HEK293 (cell line): Measurements from ENCODE around the gene CHCHD1.

Experiments
- CTCF ChIA-PET: fragments of 350-600 bp; formaldehyde crosslinking; extraction: SDS; loops from one replicate; lab custom pipeline; 2021; ENCODE audit warnings: antibody characterized with exemption; lab: Yijun Ruan, JAX
- POLR2A ChIA-PET: fragments of 300-600 bp; formaldehyde crosslinking; extraction: SDS; loops from one replicate; lab custom pipeline; 2020; ENCODE audit warnings: antibody characterized with exemption, inconsistent platforms; lab: Yijun Ruan, JAX
- H3K27ac ChIP-seq: fragments of 200-500 bp; sonication (Bioruptor generic); 2 replicates; pipeline ENCODE4 v1.5.1; 2014; ENCODE audit warnings: low read depth, low read length, control low read depth, inconsistent platforms; ENCODE audit errors: extremely low read depth
- H3K36me3 ChIP-seq, 2 experiments: fragments of 200-500 bp in 1 of 2; sonication (Bioruptor generic) in 1 of 2; 1 replicate in 1 of 2; 2 replicates in 1 of 2; pipeline ENCODE4 v1.5.1; 2014 to 2017; ENCODE audit warnings: inconsistent platforms in 2 of 2, low read length in 2 of 2; ENCODE audit not compliant: control insufficient read depth in 2 of 2, insufficient read depth in 1 of 2
- H3K4me1 ChIP-seq: fragments of 200-500 bp; sonication (Bioruptor generic); 2 replicates; pipeline ENCODE4 v1.5.1; 2014; ENCODE audit warnings: mild to moderate bottlenecking, low read length, inconsistent platforms; ENCODE audit not compliant: control insufficient read depth, insufficient read depth
- H3K4me3 ChIP-seq: 2 replicates; pipeline ENCODE4 v1.5.1; 2011; ENCODE audit warnings: low read depth, mild to moderate bottlenecking, control low read depth, low read length, moderate library complexity
- H3K9me3 ChIP-seq: fragments of 200-500 bp; sonication (Bioruptor generic); 2 replicates; pipeline ENCODE4 v1.5.1; 2014; ENCODE audit warnings: low read depth, low read length, inconsistent platforms; ENCODE audit not compliant: control insufficient read depth, insufficient read depth
- BCL6B ChIP-seq: fragments of 450-650 bp; formaldehyde crosslinking; IDR thresholded peaks from 2 replicates; pipeline ENCODE4 v1.5.1; 2017; ENCODE audit warnings: missing biosample characterization, missing genetic modification characterization
- ELK4 ChIP-seq: IDR thresholded peaks from 2 replicates; pipeline ENCODE4 v1.6.1; 2011; ENCODE audit warnings: mild to moderate bottlenecking, low read depth, low read length, borderline replicate concordance
- GLI4 ChIP-seq: fragments of 450-650 bp; formaldehyde crosslinking; IDR thresholded peaks from 2 replicates; pipeline ENCODE4 v1.5.1; 2016; ENCODE audit warnings: missing biosample characterization, missing genetic modification characterization
- KLF1 ChIP-seq: fragments of 450-650 bp; formaldehyde crosslinking; IDR thresholded peaks from 2 replicates; pipeline ENCODE4 v1.5.1; 2016; ENCODE audit warnings: missing biosample characterization, missing genetic modification characterization
- WT1 ChIP-seq: fragments of 450-650 bp; formaldehyde crosslinking; IDR thresholded peaks from 2 replicates; pipeline ENCODE4 v1.5.1; 2016; ENCODE audit warnings: missing biosample characterization, missing genetic modification characterization
- ZBTB10 ChIP-seq: fragments of 450-650 bp; formaldehyde crosslinking; IDR thresholded peaks from 2 replicates; pipeline ENCODE4 v1.5.1; 2016; ENCODE audit warnings: missing biosample characterization, missing genetic modification characterization
- ZBTB6 ChIP-seq: fragments of 450-650 bp; formaldehyde crosslinking; IDR thresholded peaks from 2 replicates; pipeline ENCODE4 v1.5.1; 2017; ENCODE audit warnings: missing biosample characterization, missing genetic modification characterization
- ZBTB7A ChIP-seq: fragments of 450-650 bp; formaldehyde crosslinking; IDR thresholded peaks from 2 replicates; pipeline ENCODE4 v1.5.1; 2016; ENCODE audit warnings: low read depth, missing biosample characterization, missing genetic modification characterization
- ZNF223 ChIP-seq: fragments of 450-650 bp; formaldehyde crosslinking; IDR thresholded peaks from 2 replicates; pipeline ENCODE4 v1.5.1; 2016; ENCODE audit warnings: missing biosample characterization, missing genetic modification characterization
- ZNF23 ChIP-seq: fragments of 450-650 bp; formaldehyde crosslinking; IDR thresholded peaks from 2 replicates; pipeline ENCODE4 v1.5.1; 2016; ENCODE audit warnings: missing biosample characterization, missing genetic modification characterization, borderline replicate concordance
- ZNF274 ChIP-seq, 2 experiments: fragments of 200-500 bp in 1 of 2; fragments of 450-650 bp in 1 of 2; sonication (Bioruptor generic) in 1 of 2; formaldehyde crosslinking in 1 of 2; IDR thresholded peaks; 2 replicates each; pipeline versions ENCODE4 v1.5.1 to v1.6.1; 2014 to 2016; ENCODE audit warnings: borderline replicate concordance in 1 of 2, inconsistent platforms in 1 of 2, low read length in 1 of 2, missing biosample characterization in 1 of 2, missing genetic modification characterization in 1 of 2
- ZNF518A ChIP-seq: fragments of 450-650 bp; formaldehyde crosslinking; conservative IDR thresholded peaks from 2 replicates; pipeline ENCODE4 v1.5.1; 2016; ENCODE audit warnings: low read depth, missing biosample characterization, missing genetic modification characterization
- ZNF596 ChIP-seq: fragments of 450-650 bp; IDR thresholded peaks from 2 replicates; pipeline ENCODE4 v1.5.0; 2018; ENCODE audit warnings: missing biosample characterization, mild to moderate bottlenecking, missing genetic modification characterization, moderate library complexity
- ZNF610 ChIP-seq: fragments of 450-650 bp; formaldehyde crosslinking; IDR thresholded peaks from 2 replicates; pipeline ENCODE4 v1.5.1; 2016; ENCODE audit warnings: missing biosample characterization, missing genetic modification characterization, borderline replicate concordance
- ZNF626 ChIP-seq: fragments of 450-650 bp; sonication (Bioruptor Pico); formaldehyde crosslinking; IDR thresholded peaks from 2 replicates; pipeline ENCODE4 v1.5.1; 2018; ENCODE audit warnings: missing biosample characterization, missing genetic modification characterization, inconsistent platforms
- ZNF629 ChIP-seq: fragments of 450-650 bp; formaldehyde crosslinking; IDR thresholded peaks from 2 replicates; pipeline ENCODE4 v1.5.1; 2017; ENCODE audit warnings: missing biosample characterization, missing genetic modification characterization
- ZNF664 ChIP-seq: fragments of 450-650 bp; formaldehyde crosslinking; IDR thresholded peaks from 2 replicates; pipeline ENCODE4 v1.5.1; 2016; ENCODE audit warnings: missing biosample characterization, missing genetic modification characterization
- ZNF777 ChIP-seq: fragments of 450-650 bp; formaldehyde crosslinking; IDR thresholded peaks from 2 replicates; pipeline ENCODE4 v1.5.1; 2017; ENCODE audit warnings: missing biosample characterization, missing genetic modification characterization, borderline replicate concordance
- ZSCAN4 ChIP-seq: fragments of 450-650 bp; formaldehyde crosslinking; IDR thresholded peaks from 2 replicates; pipeline ENCODE4 v1.5.1; 2017; ENCODE audit warnings: missing biosample characterization, missing genetic modification characterization
- ZXDB ChIP-seq: fragments of 450-650 bp; formaldehyde crosslinking; IDR thresholded peaks from 2 replicates; pipeline ENCODE4 v1.5.1; 2016; ENCODE audit warnings: missing biosample characterization, missing genetic modification characterization

The CHCHD1 gene

GRCh38 chr10:73797324-73798025 lies 15.6 kb downstream of the CHCHD1 start:
- Histone ChIP-seq H3K27ac (no peak overlapping the region), H3K4me3 (no peak overlapping the region), H3K36me3 (peaks cover 19 to 98% of the 10 kb centered on the region in 2 experiments), H3K4me1 (no peaks in the 10 kb centered on the region), H3K9me3 (no peaks in the 10 kb centered on the region)
- TF ChIP-seq ZBTB7A (tag by site-specific recombination) (no peak), ELK4 (no peak), ZNF629 (tag by site-specific recombination) (no peak), KLF1 (tag by site-specific recombination) (no peak), ZSCAN4 (tag by site-specific recombination) (no peak), ZNF274 (IDR thresholded peaks at IDR 0.05; ENCODE audit: low read length) (no peak), ZNF274 (tag by site-specific recombination; IDR thresholded peaks at IDR 0.05; ENCODE audit: borderline replicate concordance) (no peak), ZNF596 (tag by site-specific recombination) (no peak), ZBTB10 (no peak), ZNF23 (tag by site-specific recombination) (no peak), ZNF777 (tag by site-specific recombination) (no peak), ZNF664 (tag by site-specific recombination) (no peak), WT1 (tag by site-specific recombination) (no peak)
- ChIA-PET CTCF (no interaction called here), POLR2A (interaction anchor here (1.4 to 1.8 kb wide), 2 partner anchors 12 to 16 kb away, joined by 3 to 4 read pairs; partner anchors contain the start of gene CHCHD1)

GRCh38 chr10:73798087-73798486 lies 16.2 kb downstream of the CHCHD1 start:
- no peak overlapping the region for H3K4me3 ChIP-seq
- POLR2A ChIA-PET = interaction anchor here (1.4 to 1.8 kb wide), 2 partner anchors 14 to 16 kb away, joined by 3 to 4 read pairs; partner anchors contain the start of gene CHCHD1
- no peak for TF ChIP-seq ZBTB6 (tag by site-specific recombination)
- no peak for TF ChIP-seq ZXDB (tag by site-specific recombination)
- TF ChIP-seq ZNF626 (tag by site-specific recombination) = no peak
- TF ChIP-seq GLI4 (tag by site-specific recombination) = no peak
- TF ChIP-seq ZNF518A = no peak
- no peak for TF ChIP-seq ZNF223 (tag by site-specific recombination)
- TF ChIP-seq ZNF610 (tag by site-specific recombination) = no peak
- TF ChIP-seq ZNF596 (tag by site-specific recombination) = no peak
- TF ChIP-seq ZNF274 (IDR thresholded peaks at IDR 0.05; ENCODE audit: low read length) = no peak
- TF ChIP-seq ZNF274 (tag by site-specific recombination; IDR thresholded peaks at IDR 0.05; ENCODE audit: borderline replicate concordance) = no peak
- TF ChIP-seq BCL6B (tag by site-specific recombination) = no peak

More at GRCh38 chr10:73798087-73798486, 16.2 kb downstream of the CHCHD1 start:
- peaks cover 25 to 98% of the 10 kb centered on the region in 2 experiments for H3K36me3 ChIP-seq
- no peak overlapping the region for H3K27ac ChIP-seq
- H3K4me1 ChIP-seq = no peaks in the 10 kb centered on the region
- H3K9me3 ChIP-seq = no peaks in the 10 kb centered on the region
- CTCF ChIA-PET = interaction anchor here (0.6 kb wide), 1 partner anchor 11 kb away, joined by 5 read pairs; no protein-coding TSS in a partner anchor
